Measurements from ENCODE around the gene SSR4. TPM values are rescaled to one million over a fixed set of nuclear protein-coding genes. Genes with fewer than 3 reads are reported as not detected.

Gene SSR4
- polyA plus RNA-seq, 1 experiment = 598 TPM

DNA sequence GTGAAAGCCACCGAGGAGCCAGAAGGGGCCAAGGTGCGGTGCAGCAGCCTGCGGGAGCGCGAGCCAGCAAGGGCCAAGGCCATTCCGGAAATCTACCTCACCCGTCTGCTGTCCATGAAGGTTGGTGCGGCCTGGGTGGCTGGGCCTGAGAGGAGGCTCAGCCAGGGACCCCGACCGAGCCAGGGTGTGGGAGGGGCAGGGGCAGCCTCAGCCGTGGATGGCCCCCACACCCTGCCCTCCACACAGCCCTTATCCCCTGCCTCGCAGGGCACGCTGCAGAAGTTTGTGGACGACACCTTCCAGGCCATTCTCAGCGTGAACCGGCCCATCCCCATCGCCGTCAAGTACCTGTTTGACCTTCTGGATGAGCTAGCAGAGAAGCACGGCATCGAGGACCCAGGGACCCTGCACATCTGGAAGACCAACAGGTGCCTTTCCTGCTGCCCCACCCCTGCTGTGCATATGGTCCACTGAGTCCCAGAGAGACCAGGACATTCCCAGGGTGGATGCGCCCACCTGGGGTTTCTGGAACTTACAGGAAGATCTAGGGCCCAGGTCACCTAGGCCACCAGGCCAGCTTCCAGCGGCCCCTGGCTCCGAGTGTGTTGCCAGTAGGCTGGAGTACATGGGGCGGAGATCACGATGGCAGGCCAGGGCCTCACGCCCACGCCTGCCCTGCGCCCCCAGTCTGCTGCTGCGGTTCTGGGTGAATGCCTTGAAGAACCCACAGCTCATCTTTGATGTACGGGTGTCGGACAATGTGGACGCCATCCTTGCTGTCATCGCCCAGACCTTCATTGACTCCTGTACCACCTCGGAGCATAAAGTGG, 17.0 kb upstream of the SSR4 start:
- POLR2A ChIA-PET = no interaction called here
- Histone ChIP-seq H3K4me3 (ENCODE audit: low read depth, low read length) (no peak overlapping the region), H3K36me3 (ENCODE audit: control insufficient read depth, insufficient read depth, low read length) (no peaks in the 10 kb centered on the region), H3K27me3 (ENCODE audit: control insufficient read depth, insufficient read depth, low read length) (no peaks in the 10 kb centered on the region)
- CTCF ChIA-PET = interaction anchor here (2.4 kb wide), 1 partner anchor 14 kb away, joined by 8 read pairs; the partner anchor contains the start of gene PLXNB3
- TF ChIP-seq, protein P1, sequence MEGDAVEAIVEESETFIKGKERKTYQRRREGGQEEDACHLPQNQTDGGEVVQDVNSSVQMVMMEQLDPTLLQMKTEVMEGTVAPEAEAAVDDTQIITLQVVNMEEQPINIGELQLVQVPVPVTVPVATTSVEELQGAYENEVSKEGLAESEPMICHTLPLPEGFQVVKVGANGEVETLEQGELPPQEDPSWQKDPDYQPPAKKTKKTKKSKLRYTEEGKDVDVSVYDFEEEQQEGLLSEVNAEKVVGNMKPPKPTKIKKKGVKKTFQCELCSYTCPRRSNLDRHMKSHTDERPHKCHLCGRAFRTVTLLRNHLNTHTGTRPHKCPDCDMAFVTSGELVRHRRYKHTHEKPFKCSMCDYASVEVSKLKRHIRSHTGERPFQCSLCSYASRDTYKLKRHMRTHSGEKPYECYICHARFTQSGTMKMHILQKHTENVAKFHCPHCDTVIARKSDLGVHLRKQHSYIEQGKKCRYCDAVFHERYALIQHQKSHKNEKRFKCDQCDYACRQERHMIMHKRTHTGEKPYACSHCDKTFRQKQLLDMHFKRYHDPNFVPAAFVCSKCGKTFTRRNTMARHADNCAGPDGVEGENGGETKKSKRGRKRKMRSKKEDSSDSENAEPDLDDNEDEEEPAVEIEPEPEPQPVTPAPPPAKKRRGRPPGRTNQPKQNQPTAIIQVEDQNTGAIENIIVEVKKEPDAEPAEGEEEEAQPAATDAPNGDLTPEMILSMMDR (IDR thresholded peaks at IDR 0.05; ENCODE audit: insufficient read depth, low read depth, low read length) = no peak
- no peak for DNase-seq (ENCODE audit: low read depth)

DNA sequence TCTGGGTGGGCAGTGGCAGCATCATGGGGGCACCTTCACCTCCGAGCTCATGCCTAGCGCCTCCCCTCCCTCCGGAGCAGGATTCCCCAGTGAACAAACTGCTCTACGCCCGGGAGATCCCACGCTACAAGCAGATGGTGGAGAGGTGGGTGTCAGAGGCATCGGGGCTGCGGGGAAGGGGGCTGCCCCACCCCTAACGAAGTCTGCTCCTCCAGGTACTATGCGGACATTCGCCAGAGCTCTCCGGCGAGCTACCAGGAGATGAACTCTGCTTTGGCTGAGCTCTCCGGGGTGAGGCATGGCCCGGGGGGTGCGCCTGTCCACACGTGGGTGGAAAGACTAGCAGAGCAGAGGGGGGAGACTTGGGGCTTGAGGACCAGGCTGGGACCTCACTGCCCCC, 16.3 kb upstream of the SSR4 start:
- no peaks in the 10 kb centered on the region for H3K27me3 ChIP-seq (ENCODE audit: control insufficient read depth, insufficient read depth, low read length)
- ChIA-PET POLR2A (no interaction called here), CTCF (interaction anchor here (2.4 kb wide), 1 partner anchor 15 kb away, joined by 8 read pairs; the partner anchor contains the start of gene PLXNB3)
- DNase-seq (ENCODE audit: low read depth) = no peak
- H3K4me3 ChIP-seq (ENCODE audit: low read depth, low read length) = no peak overlapping the region
- H3K36me3 ChIP-seq (ENCODE audit: control insufficient read depth, insufficient read depth, low read length) = no peaks in the 10 kb centered on the region
- TF ChIP-seq, protein P1 (IDR thresholded peaks at IDR 0.05; ENCODE audit: insufficient read depth, low read depth, low read length) = no peak

DNA sequence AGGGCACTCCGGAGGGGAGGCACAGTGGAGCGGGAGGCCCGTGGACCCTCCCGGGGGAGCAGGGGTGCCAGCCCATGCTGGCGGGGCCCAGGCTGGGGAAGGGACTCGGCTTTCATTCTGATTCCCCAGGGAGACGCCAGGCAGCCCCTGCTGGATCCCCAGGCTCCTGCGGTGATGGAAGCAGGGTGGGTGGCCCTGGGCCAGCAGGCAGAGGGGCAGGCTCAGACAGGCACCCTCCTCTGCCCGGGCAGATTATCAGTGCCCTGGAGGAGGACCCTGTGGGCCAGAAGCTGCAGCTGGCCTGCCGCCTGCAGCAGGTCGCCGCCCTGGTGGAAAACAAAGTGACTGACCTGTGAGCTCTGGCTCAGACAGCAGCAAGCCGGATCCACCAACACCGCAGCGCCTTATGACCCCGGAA, 15.8 kb upstream of the SSR4 start:
- TF ChIP-seq, protein P1 (IDR thresholded peaks at IDR 0.05; ENCODE audit: insufficient read depth, low read depth, low read length) = 0 out of 2 replicates have a peak, but pooled peaks have one; percentile 14
- ChIA-PET CTCF (interaction anchor here (2.4 kb wide), 1 partner anchor 15 kb away, joined by 8 read pairs; the partner anchor contains the start of gene PLXNB3), POLR2A (no interaction called here)
- DNase-seq (ENCODE audit: low read depth) = no peak
- no peak overlapping the region for H3K4me3 ChIP-seq (ENCODE audit: low read depth, low read length)
- no peaks in the 10 kb centered on the region for H3K27me3 ChIP-seq (ENCODE audit: control insufficient read depth, insufficient read depth, low read length)
- H3K36me3 ChIP-seq (ENCODE audit: control insufficient read depth, insufficient read depth, low read length) = no peaks in the 10 kb centered on the region

DNA sequence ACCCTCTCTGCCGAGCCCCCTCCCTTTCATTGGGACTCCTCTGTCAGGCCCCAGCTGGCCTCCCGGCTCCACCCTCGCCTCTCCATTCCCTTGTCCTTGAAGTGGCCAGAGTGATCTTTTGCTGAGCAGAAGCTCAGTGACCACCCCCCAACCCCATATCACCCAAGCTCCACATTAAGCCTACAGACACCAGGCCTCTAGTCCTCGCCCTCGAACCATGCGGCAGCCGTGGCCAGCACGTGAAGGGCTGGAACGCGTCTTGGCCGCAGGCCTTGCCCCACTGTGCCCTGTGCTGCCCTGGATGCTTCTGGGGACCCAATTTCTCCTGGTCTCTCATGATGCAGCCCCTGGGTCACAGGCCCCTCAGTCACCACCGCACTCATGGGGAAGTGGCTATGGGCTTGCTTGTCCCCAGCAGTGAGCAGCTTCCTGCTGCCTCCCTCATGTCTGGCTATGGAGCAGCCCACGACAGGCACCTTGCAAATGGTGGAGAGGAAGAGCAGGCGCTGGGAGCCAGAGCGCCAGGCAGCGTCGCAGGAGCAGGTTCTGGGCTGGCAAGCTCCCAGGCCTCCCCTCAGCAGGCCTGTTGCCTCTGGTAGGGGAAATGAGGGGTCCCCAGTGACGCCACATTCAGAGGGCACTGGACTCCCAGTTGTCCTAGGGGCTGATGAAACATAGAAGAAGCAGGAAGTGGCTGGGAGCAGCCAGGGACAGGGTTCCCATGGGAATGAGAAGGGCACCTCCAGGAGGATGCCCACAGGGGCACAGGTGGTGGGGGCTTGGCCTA, 14.4 kb upstream of the SSR4 start:
- Histone ChIP-seq H3K27me3 (ENCODE audit: control insufficient read depth, insufficient read depth, low read length) (no peaks in the 10 kb centered on the region), H3K36me3 (ENCODE audit: control insufficient read depth, insufficient read depth, low read length) (peaks cover 2% of the 10 kb centered on the region; the same call in 1 of the 2 replicates), H3K4me3 (ENCODE audit: low read depth, low read length) (no peak overlapping the region)
- TF ChIP-seq, protein P1 (IDR thresholded peaks at IDR 0.05; ENCODE audit: insufficient read depth, low read depth, low read length) = no peak
- POLR2A ChIA-PET = interaction anchor here (0.5 to 0.7 kb wide), 2 partner anchors 63 to 167 kb away, joined by 4 read pairs; no protein-coding TSS in a partner anchor
- DNase-seq (ENCODE audit: low read depth) = no peak
- CTCF ChIA-PET = interaction anchor here (0.6 to 2.4 kb wide), 3 partner anchors 14 to 17 kb away, joined by 3 to 8 read pairs (median 4); partner anchors contain the start of gene PLXNB3

All from BJ (cell line).